Panc1 (cell line): ENCODE data around the gene TRPV5.

Source experiments
- CTCF ChIP-seq: fragments of 450-650 bp; IDR thresholded peaks from 2 replicates; pipeline ENCODE4 v1.5.1; 2017; ENCODE audit warnings: mild to moderate bottlenecking
- POLR2AphosphoS5 ChIP-seq: IDR thresholded peaks from 2 replicates; pipeline ENCODE4 v1.6.1; 2012; ENCODE audit warnings: mild to moderate bottlenecking, low read depth, low read length, moderate library complexity

GRCh38 chr7:142868188-142868985, 65.2 kb downstream of the TRPV5 start:
- TF ChIP-seq POLR2AphosphoS5 (no peak), CTCF (0 out of 2 replicates have a peak, but pooled peaks have one; percentile 25)
